Suprapubic skin (tissue), 4 donors: ENCODE measurements around the gene COL23A1. TPM values are rescaled to one million over a fixed set of nuclear protein-coding genes. Genes with fewer than 3 reads are reported as not detected.
A peak's percentile ranks its signal among the peaks of the same experiment; 100 is the strongest.

Experiments used
- DNase-seq, 2 donors: peaks; one replicate each; pipeline ENCODE4 v3.0.0-alpha.2; 2019; ENCODE audit warnings: low spot score in 2 of 2
- H3K27ac ChIP-seq: fragments of 200-600 bp; sonication (generic); one replicate; pipeline ENCODE4 v1.5.1; 2019
- H3K27me3 ChIP-seq: fragments of 200-600 bp; sonication (generic); one replicate; pipeline ENCODE4 v1.5.1; 2019
- H3K36me3 ChIP-seq: fragments of 200-600 bp; sonication (generic); one replicate; pipeline ENCODE4 v1.5.1; 2019
- H3K4me1 ChIP-seq: fragments of 200-600 bp; sonication (generic); one replicate; pipeline ENCODE4 v1.5.1; 2019
- H3K4me3 ChIP-seq: fragments of 200-600 bp; sonication (generic); one replicate; pipeline ENCODE4 v1.5.1; 2019; ENCODE audit warnings: mild to moderate bottlenecking
- H3K9me3 ChIP-seq: fragments of 200-600 bp; sonication (generic); one replicate; pipeline ENCODE4 v1.5.1; 2019
- EP300 ChIP-seq: sonication (generic); formaldehyde crosslinking; IDR thresholded peaks from one replicate; pipeline ENCODE4 v1.6.1; 2017; ENCODE audit warnings: antibody characterized with exemption
- POLR2A ChIP-seq, 2 donors: fragments of 450-650 bp; IDR thresholded peaks; one replicate each; pipeline ENCODE4 v1.6.1; 2017; ENCODE audit warnings: antibody characterized with exemption in 2 of 2, mild to moderate bottlenecking in 2 of 2, moderate library complexity in 2 of 2
- POLR2AphosphoS5 ChIP-seq, 3 donors: sonication (generic); formaldehyde crosslinking; IDR thresholded peaks; one replicate each; pipeline ENCODE4 v1.6.1; 2017; ENCODE audit warnings: antibody characterized with exemption in 3 of 3
- WGBS: methylation state at CpG from one replicate; pipeline ENCODE4 v1.1.5; 2018; 5-methylcytosine and 5-hydroxymethylcytosine counted together
- total RNA-seq, 4 donors: library from RNA; depleted of rRNA; stranded (reverse); fragments of >200 nt; gene quantifications; one replicate each; pipeline ENCODE4 v1.1.0, GENCODE V29; 2016
- TF ChIP-seq, protein P1 (sequence below), 2 donors: fragments of 200-600 bp in 1 of 2; fragments of 450-650 bp in 1 of 2; sonication (generic) in 1 of 2; IDR thresholded peaks; one replicate each; pipeline ENCODE4 v1.5.1; 2016 to 2019; ENCODE audit warnings: antibody characterized with exemption in 2 of 2, mild to moderate bottlenecking in 1 of 2, moderate library complexity in 1 of 2

The COL23A1 gene
- total RNA-seq, 4 donors from 2014 or later = 1.6 to 4.4 (median 3.4) TPM

GRCh38 chr5:178297751-178298150 lies 292.4 kb downstream of the COL23A1 start:
- peak; percentile 40 to 49 for DNase-seq
- no peak overlapping the region for H3K27ac ChIP-seq

DNA sequence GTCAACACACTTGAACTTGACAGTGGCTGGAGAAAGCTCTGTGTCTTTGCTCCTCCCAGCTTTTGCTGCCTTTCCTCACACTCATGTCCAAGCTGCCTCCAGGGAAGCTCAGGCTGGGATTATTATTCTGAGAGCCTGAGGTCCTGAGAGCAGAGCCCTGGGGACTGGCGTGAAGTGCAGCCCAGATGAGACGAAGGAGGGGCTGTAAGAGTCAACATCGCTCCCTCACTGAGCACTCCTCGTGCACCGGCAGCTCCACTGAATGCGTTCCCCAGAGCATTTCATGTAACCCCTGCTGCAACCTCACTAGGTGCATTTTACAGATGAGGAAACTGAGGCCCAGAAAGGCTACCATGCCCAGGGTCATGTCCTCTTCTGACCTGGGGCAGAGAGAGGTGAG lies 294.1 kb downstream of the COL23A1 start:
- Histone ChIP-seq H3K27ac (no peak overlapping the region), H3K36me3 (no peaks in the 10 kb centered on the region), H3K27me3 (peaks cover 21% of the 10 kb centered on the region), H3K9me3 (no peaks in the 10 kb centered on the region), H3K4me3 (no peak overlapping the region), H3K4me1 (no peaks in the 10 kb centered on the region)
- WGBS = 94% methylated on average over 2 of the region's 6 CpGs
- TF ChIP-seq EP300 (no peak), POLR2AphosphoS5 (IDR thresholded peaks at IDR 0.05) (no peak), POLR2A (IDR thresholded peaks at IDR 0.05) (no peak)
- TF ChIP-seq, protein P1, sequence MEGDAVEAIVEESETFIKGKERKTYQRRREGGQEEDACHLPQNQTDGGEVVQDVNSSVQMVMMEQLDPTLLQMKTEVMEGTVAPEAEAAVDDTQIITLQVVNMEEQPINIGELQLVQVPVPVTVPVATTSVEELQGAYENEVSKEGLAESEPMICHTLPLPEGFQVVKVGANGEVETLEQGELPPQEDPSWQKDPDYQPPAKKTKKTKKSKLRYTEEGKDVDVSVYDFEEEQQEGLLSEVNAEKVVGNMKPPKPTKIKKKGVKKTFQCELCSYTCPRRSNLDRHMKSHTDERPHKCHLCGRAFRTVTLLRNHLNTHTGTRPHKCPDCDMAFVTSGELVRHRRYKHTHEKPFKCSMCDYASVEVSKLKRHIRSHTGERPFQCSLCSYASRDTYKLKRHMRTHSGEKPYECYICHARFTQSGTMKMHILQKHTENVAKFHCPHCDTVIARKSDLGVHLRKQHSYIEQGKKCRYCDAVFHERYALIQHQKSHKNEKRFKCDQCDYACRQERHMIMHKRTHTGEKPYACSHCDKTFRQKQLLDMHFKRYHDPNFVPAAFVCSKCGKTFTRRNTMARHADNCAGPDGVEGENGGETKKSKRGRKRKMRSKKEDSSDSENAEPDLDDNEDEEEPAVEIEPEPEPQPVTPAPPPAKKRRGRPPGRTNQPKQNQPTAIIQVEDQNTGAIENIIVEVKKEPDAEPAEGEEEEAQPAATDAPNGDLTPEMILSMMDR (IDR thresholded peaks at IDR 0.05) = no peak
- peak; percentile 13 to 53 for DNase-seq

More at GRCh38 chr5:178297751-178298150, 292.4 kb downstream of the COL23A1 start:
- no peak overlapping the region for H3K4me3 ChIP-seq
- no peaks in the 10 kb centered on the region for H3K9me3 ChIP-seq
- 80% methylated on average over 1 of the region's 8 CpGs for whole genome bisulfite sequencing
- no peaks in the 10 kb centered on the region for H3K36me3 ChIP-seq
- H3K27me3 ChIP-seq = peaks cover 5% of the 10 kb centered on the region
- no peak for TF ChIP-seq POLR2AphosphoS5 (IDR thresholded peaks at IDR 0.05)
- TF ChIP-seq, protein P1 (IDR thresholded peaks at IDR 0.05) = no peak
- TF ChIP-seq EP300 = no peak
- no peak for TF ChIP-seq POLR2A (IDR thresholded peaks at IDR 0.05)
- H3K4me1 ChIP-seq = no peaks in the 10 kb centered on the region

DNA sequence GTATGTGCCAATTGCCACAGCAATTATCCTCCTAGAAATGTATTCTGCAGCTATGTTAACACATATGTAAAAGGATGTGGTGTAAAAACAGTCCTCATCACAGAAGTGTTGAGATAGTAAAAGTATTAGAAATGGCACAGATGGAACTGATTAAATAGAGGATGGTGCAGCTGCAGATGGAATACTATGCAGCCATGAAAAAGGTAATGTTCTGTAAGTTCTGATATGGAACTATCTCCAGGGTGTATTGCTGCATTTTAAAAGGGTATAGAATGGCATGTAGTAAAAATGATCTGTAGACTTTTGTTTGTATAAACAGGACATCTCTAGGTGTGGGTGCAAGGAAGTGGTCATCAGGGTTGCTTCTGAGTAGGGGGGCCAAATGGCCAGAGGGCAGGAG lies 294.6 kb downstream of the COL23A1 start:
- H3K4me1 ChIP-seq = no peaks in the 10 kb centered on the region
- H3K27me3 ChIP-seq = peaks cover 26% of the 10 kb centered on the region
- TF ChIP-seq POLR2AphosphoS5 (IDR thresholded peaks at IDR 0.05) (no peak), EP300 (no peak), POLR2A (IDR thresholded peaks at IDR 0.05) (no peak)
- TF ChIP-seq, protein P1 (IDR thresholded peaks at IDR 0.05) = no peak
- no peaks in the 10 kb centered on the region for H3K9me3 ChIP-seq
- H3K27ac ChIP-seq = no peak overlapping the region
- no peaks in the 10 kb centered on the region for H3K36me3 ChIP-seq
- no peak for DNase-seq
- H3K4me3 ChIP-seq = no peak overlapping the region

DNA sequence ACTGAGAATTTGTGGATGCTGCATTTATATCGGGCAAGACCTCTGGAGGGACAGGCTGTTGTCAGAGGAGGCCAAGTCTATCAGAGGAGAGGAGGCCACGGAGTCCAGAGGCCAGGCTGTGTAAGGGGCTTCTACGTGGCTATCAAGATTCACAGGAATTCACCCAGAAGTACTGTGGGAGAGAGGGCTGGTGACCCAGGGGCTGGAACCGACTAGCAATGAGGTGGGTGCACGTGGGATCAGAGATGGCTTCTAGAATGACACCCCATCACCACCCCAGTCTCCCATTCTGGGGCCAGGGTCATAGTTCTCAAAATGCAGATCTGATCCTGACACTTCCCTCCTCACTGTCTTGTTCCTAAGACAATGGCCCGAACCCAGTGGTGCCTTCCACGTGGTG lies 296.4 kb downstream of the COL23A1 start:
- TF ChIP-seq, protein P1 (IDR thresholded peaks at IDR 0.05) = no peak
- TF ChIP-seq POLR2A (IDR thresholded peaks at IDR 0.05) (no peak), EP300 (no peak), POLR2AphosphoS5 (IDR thresholded peaks at IDR 0.05) (no peak)
- no peak overlapping the region for H3K27ac ChIP-seq
- H3K4me3 ChIP-seq = no peak overlapping the region
- peaks cover 11% of the 10 kb centered on the region for H3K4me1 ChIP-seq
- 86% methylated on average over 6 of the region's 7 CpGs for WGBS
- peak in 1 of 2 donors; percentile 20 for DNase-seq
- peaks cover 30% of the 10 kb centered on the region for H3K27me3 ChIP-seq
- H3K9me3 ChIP-seq = no peaks in the 10 kb centered on the region
- no peaks in the 10 kb centered on the region for H3K36me3 ChIP-seq

GRCh38 chr5:178293400-178293799 lies 296.8 kb downstream of the COL23A1 start:
- Histone ChIP-seq H3K9me3 (no peaks in the 10 kb centered on the region), H3K36me3 (no peaks in the 10 kb centered on the region), H3K27me3 (peaks cover 30% of the 10 kb centered on the region), H3K4me3 (no peak overlapping the region), H3K4me1 (peaks cover 15% of the 10 kb centered on the region), H3K27ac (no peak overlapping the region)
- no peak for TF ChIP-seq POLR2AphosphoS5 (IDR thresholded peaks at IDR 0.05)
- TF ChIP-seq EP300 = no peak
- TF ChIP-seq, protein P1 (IDR thresholded peaks at IDR 0.05) = no peak
- no peak for TF ChIP-seq POLR2A (IDR thresholded peaks at IDR 0.05)
- WGBS = 51% methylated on average over 6 of the region's 6 CpGs
- DNase-seq = peak; percentile 40 to 56
